K562 (cell line): ENCODE data around the gene CD46. TPM values are rescaled to one million over a fixed set of nuclear protein-coding genes. Genes with fewer than 3 reads are reported as not detected.
A peak's percentile ranks its signal among the peaks of the same experiment; 100 is the strongest.

Experiments
- ATAC-seq: fragments of 200-7000 bp; cut with Tn5 transposase; 3 replicates; pipeline ENCODE4 v1.9.1; 2020; ENCODE audit warnings: moderate library complexity
- BruUV-seq: library from RNA; stranded (reverse); fragments of 400-500 nt; replicated peaks from 2 replicates; lab custom pipeline; 2021; lab: Mats Ljungman, UMichigan
- CTCF ChIA-PET: fragments of 300-600 bp; formaldehyde crosslinking; extraction: SDS; loops from one replicate; lab custom pipeline; 2021; ENCODE audit warnings: low intra/inter-chr PET ratio; lab: Yijun Ruan, JAX
- POLR2A ChIA-PET: fragments of 300-600, 350-650 bp; sonication (Branson Sonifier 250); formaldehyde crosslinking; extraction: SDS; loops from one replicate; lab custom pipeline; 2021; ENCODE audit warnings: antibody characterized with exemption, inconsistent platforms; lab: Yijun Ruan, JAX
- DNase-seq, 4 experiments: peaks; one replicate each; pipeline versions ENCODE4 v3.0.0 to v3.0.0-alpha.2; 2011 to 2018; ENCODE audit warnings: low spot score in 3 of 4, mixed read lengths in 3 of 4; ENCODE audit errors: extremely low read depth in 1 of 4
- FAIRE-seq: peaks from 2 replicates; lab custom pipeline; 2011; peaks lifted over from hg19 to GRCh38; lab: Jason Lieb, UNC
- H2AFZ ChIP-seq: 2 replicates; pipeline ENCODE4 v1.6.0; 2011; ENCODE audit warnings: low read depth, low read length, control low read depth, inconsistent platforms
- H3K27ac ChIP-seq: fragments of 200-600 bp; 3 replicates; pipeline ENCODE4 v1.8.0; 2011; ENCODE audit warnings: low read depth, mild to moderate bottlenecking, control low read depth, inconsistent platforms, low read length, moderate library complexity, mixed read lengths; ENCODE audit errors: extremely low read depth
- H3K27me3 ChIP-seq, 2 experiments: fragments of 300-600 bp in 1 of 2; 2 replicates in 1 of 2; 3 replicates in 1 of 2; pipeline versions ENCODE4 v1.6.0 to v1.8.0; 2011; ENCODE audit warnings: inconsistent platforms in 2 of 2, low read length in 2 of 2, mild to moderate bottlenecking in 1 of 2, mixed read lengths in 1 of 2, moderate library complexity in 1 of 2; ENCODE audit not compliant: control insufficient read depth in 2 of 2, insufficient read depth in 2 of 2
- H3K36me3 ChIP-seq: fragments of 300-600 bp; 3 replicates; pipeline ENCODE4 v1.8.0; 2011; ENCODE audit warnings: mild to moderate bottlenecking, low read length, inconsistent platforms; ENCODE audit not compliant: control insufficient read depth, insufficient read depth
- H3K4me1 ChIP-seq, 2 experiments: fragments of 200-600 bp in 1 of 2; replicated peaks in 1 of 2; 2 replicates in 1 of 2; 3 replicates in 1 of 2; pipeline versions ENCODE4 v1.5.1 to v1.8.0; 2011; ENCODE audit warnings: inconsistent platforms in 2 of 2, low read length in 2 of 2, mild to moderate bottlenecking in 1 of 2, mixed read lengths in 1 of 2, moderate library complexity in 1 of 2; ENCODE audit not compliant: control insufficient read depth in 2 of 2, insufficient read depth in 2 of 2
- H3K4me2 ChIP-seq: 2 replicates; pipeline ENCODE4 v1.6.1; 2011; ENCODE audit warnings: low read length, control low read depth, inconsistent platforms, mixed read lengths; ENCODE audit not compliant: insufficient read depth
- H3K4me3 ChIP-seq: fragments of 200-600 bp; sonication (generic), shearing (Covaris generic); 2 replicates; pipeline ENCODE4 v1.5.1; 2016; ENCODE audit warnings: control low read depth, inconsistent platforms
- H3K79me2 ChIP-seq: fragments of 200-600 bp; 3 replicates; pipeline ENCODE4 v1.8.0; 2011; ENCODE audit warnings: low read length, inconsistent platforms; ENCODE audit not compliant: control insufficient read depth, insufficient read depth
- H3K9ac ChIP-seq, 2 experiments: 2 replicates each; pipeline versions ENCODE4 v1.6.0 to v1.6.1; 2011; ENCODE audit warnings: low read depth in 2 of 2, low read length in 2 of 2, control low read depth in 1 of 2, inconsistent platforms in 1 of 2, mild to moderate bottlenecking in 1 of 2, mixed read lengths in 1 of 2; ENCODE audit not compliant: insufficient read depth in 1 of 2
- H3K9me1 ChIP-seq: one replicate; pipeline ENCODE4 v1.6.0; 2011; ENCODE audit warnings: inconsistent platforms, mild to moderate bottlenecking, low read length, moderate library complexity; ENCODE audit not compliant: control insufficient read depth, insufficient read depth
- H3K9me3 ChIP-seq: replicated peaks from 2 replicates; pipeline ENCODE4 v1.5.1; 2011; ENCODE audit warnings: low read depth, low read length, inconsistent platforms; ENCODE audit not compliant: control insufficient read depth, insufficient read depth
- H4K20me1 ChIP-seq: replicated peaks from 2 replicates; pipeline ENCODE4 v1.6.1; 2011; ENCODE audit warnings: low read length, inconsistent platforms, mixed read lengths; ENCODE audit not compliant: control insufficient read depth, insufficient read depth
- GABPB1 ChIP-seq: sonication (generic); formaldehyde crosslinking; IDR thresholded peaks from 2 replicates; pipeline ENCODE4 v1.8.0; 2022; ENCODE audit warnings: mild to moderate bottlenecking, missing genetic modification reagents
- HSF4 ChIP-seq: fragments of 250-450 bp; sonication (Bioruptor Pico); IDR thresholded peaks from 2 replicates; pipeline ENCODE4 v2.1.2; 2022; ENCODE audit warnings: mild to moderate bottlenecking, moderate library complexity, borderline replicate concordance
- NFE2 ChIP-seq: IDR thresholded peaks from 2 replicates; pipeline ENCODE4 v1.6.1; 2014; ENCODE audit warnings: antibody characterized with exemption, low read depth
- WGBS: fragments of 100-300 bp; shearing (Covaris generic); methylation state at CpG from one replicate; pipeline ENCODE4 v1.1.6; 2016; ENCODE audit warnings: low coverage, mixed read lengths; ENCODE audit not compliant: insufficient coverage; ENCODE audit errors: missing lambda C conversion rate; 5-methylcytosine and 5-hydroxymethylcytosine counted together
- in situ Hi-C: fragments of 300-500 bp; cut with MboI; formaldehyde crosslinking; loops from 4 replicates; pipeline ENCODE4 v1.15.0; 2018; ENCODE audit warnings: inconsistent platforms, mixed read lengths
- intact Hi-C: fragments of 100-400 bp; cut with micrococcal nuclease; formaldehyde crosslinking; loops from 2 replicates; pipeline ENCODE4 v1.14.2; 2022
- polyA plus RNA-seq, 8 experiments: library from polyadenylated mRNA; depleted of rRNA in 4 of 8; stranded (reverse) in 5 of 8; unstranded in 3 of 8; fragments of >200 nt; fragmentation: Nextera tagmentation in 2 of 8; fragmentation: Illumina TruSeq in 1 of 8; extraction: Ambion mirVana in 2 of 8; extraction: Trizol in 1 of 8; gene quantifications; 2 replicates each; pipeline versions ENCODE4 v1.2.1 to v1.2.3, GENCODE V29; 2011 to 2014; ENCODE audit warnings: inconsistent platforms in 1 of 8, missing spikeins in 1 of 8
- total RNA-seq, 7 experiments: library from RNA; depleted of rRNA in 6 of 7; stranded (reverse); fragments of >200 nt in 6 of 7; fragmentation: Illumina TruSeq in 2 of 7; extraction: Trizol in 2 of 7; gene quantifications; 2 replicates each; pipeline versions ENCODE4 v1.2.1 to v1.2.3, GENCODE V29; 2011 to 2021; ENCODE audit warnings: low replicate concordance in 1 of 7
- TF ChIP-seq, protein P1 (sequence below): IDR thresholded peaks from 2 replicates; pipeline ENCODE4 v1.6.1; 2014; ENCODE audit warnings: antibody characterized with exemption

Gene CD46
- total and polyA plus RNA-seq, 9 of the 15 experiments (the other 6 are each of a cell fraction or from before 2014, with no cell fraction given), result 87.9 to 374 (median 156) TPM

- H3K4me1 ChIP-seq, result peaks cover 55 to 68% of the 10 kb centered on the region in 2 experiments
- FAIRE-seq (no peak), ATAC-seq (no peak), DNase-seq (no peak)
- intact Hi-C loops (no loop called here), in situ Hi-C loops (loop anchor here (10.0 kb wide), 1 partner anchor 1831 kb away; the partner anchor contains the start of gene LAMB3)
- no peak overlapping the region for H3K27ac ChIP-seq
- CTCF ChIA-PET, result no interaction called here
- H3K9me1 ChIP-seq, result no peaks in the 10 kb centered on the region
- no peaks in the 10 kb centered on the region for H3K27me3 ChIP-seq
- H3K4me3 ChIP-seq, result no peak overlapping the region
- no peaks in the 10 kb centered on the region for H3K9me3 ChIP-seq
- TF ChIP-seq NFE2 (no peak), GABPB1 (CRISPR knock-in tag) (no peak), HSF4 (CRISPR knock-in tag) (no peak)
- TF ChIP-seq, protein P1, sequence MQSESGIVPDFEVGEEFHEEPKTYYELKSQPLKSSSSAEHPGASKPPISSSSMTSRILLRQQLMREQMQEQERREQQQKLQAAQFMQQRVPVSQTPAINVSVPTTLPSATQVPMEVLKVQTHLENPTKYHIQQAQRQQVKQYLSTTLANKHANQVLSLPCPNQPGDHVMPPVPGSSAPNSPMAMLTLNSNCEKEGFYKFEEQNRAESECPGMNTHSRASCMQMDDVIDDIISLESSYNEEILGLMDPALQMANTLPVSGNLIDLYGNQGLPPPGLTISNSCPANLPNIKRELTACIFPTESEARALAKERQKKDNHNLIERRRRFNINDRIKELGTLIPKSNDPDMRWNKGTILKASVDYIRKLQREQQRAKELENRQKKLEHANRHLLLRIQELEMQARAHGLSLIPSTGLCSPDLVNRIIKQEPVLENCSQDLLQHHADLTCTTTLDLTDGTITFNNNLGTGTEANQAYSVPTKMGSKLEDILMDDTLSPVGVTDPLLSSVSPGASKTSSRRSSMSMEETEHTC, result no peak
- no peaks in the 10 kb centered on the region for H4K20me1 ChIP-seq
- H3K9ac ChIP-seq, result peak overlapping the region; percentile 7 to 76; a peak in 2 of 4 replicates
- POLR2A ChIA-PET, result interaction anchor here (0.8 to 2.0 kb wide), 8 partner anchors 9 to 133 kb away, joined by 3 to 12 read pairs (median 4); no protein-coding TSS in a partner anchor
- 92% methylated on average over 11 of the region's 19 CpGs for WGBS
- H3K4me2 ChIP-seq, result no peak overlapping the region
- H3K79me2 ChIP-seq, result peaks cover 23% of the 10 kb centered on the region
- H3K36me3 ChIP-seq, result no peaks in the 10 kb centered on the region
- H2AFZ ChIP-seq, result no peak overlapping the region
- BruUV-seq, result no TSS peak
These were observed 71.7 kb downstream of the CD46 start for GRCh38 chr1:207823531-207823879.
